ENCODE data around the gene ERFE. TPM values are rescaled to one million over a fixed set of nuclear protein-coding genes. Genes with fewer than 3 reads are reported as not detected.

Gene ERFE
- 0.43 TPM for polyA plus RNA-seq (2013, experiment 1 of 2)
- polyA plus RNA-seq (2013, experiment 2 of 2): 0.37 TPM

GRCh38 chr2:238158509-238159070 is at the start of gene ERFE:
Gene ERFE (plus strand): TSS chr2:238158970. CDS start chr2:238159008, 38 bp downstream.
- Histone ChIP-seq H3K4me1 (ENCODE audit: control insufficient read depth in 2 of 2, insufficient read depth in 1 of 2, low read depth in 1 of 2, low read length in 2 of 2) (peaks cover 6 to 9% of the 10 kb centered on the region in 2 donors), H4K91ac (ENCODE audit: low read depth, low read length, poor library complexity) (no peak within 1 kb of the TSS), H3K27me3 (ENCODE audit: control insufficient read depth in 3 of 3, insufficient read depth in 3 of 3, low read depth in 1 of 3, low read length in 3 of 3) (peaks cover 15 to 57% (median 18%) of the 10 kb centered on the region in 3 experiments), H3K23ac (ENCODE audit: low read depth, low read length, poor library complexity) (peak within 1 kb of the TSS; percentile 65), H2AK5ac (ENCODE audit: low read depth, low read length) (peak within 1 kb of the TSS; percentile 99), H3K36me3 (replicated peaks in 1 of 2; ENCODE audit: control insufficient read depth in 2 of 2, insufficient read depth in 2 of 2, low read length in 2 of 2) (no peaks in the 10 kb centered on the region), H3K4ac (ENCODE audit: low read length) (no peak within 1 kb of the TSS), H3K4me3 (ENCODE audit: low read length in 2 of 2) (peak within 1 kb of the TSS; percentile 40 to 74), H3K79me1 (ENCODE audit: low read depth, low read length) (peaks cover 3% of the 10 kb centered on the region), H2AFZ (ENCODE audit: low read length) (peak within 1 kb of the TSS; percentile 85), H3K9ac (ENCODE audit: low read depth, low read length, poor library complexity) (peak within 1 kb of the TSS; percentile 77), H2BK12ac (ENCODE audit: low read length) (peak within 1 kb of the TSS; percentile 75), H4K8ac (ENCODE audit: low read depth, low read length) (no peak within 1 kb of the TSS), H3K27ac (replicated peaks; ENCODE audit: low read length) (no peak within 1 kb of the TSS), H3K9me3 (replicated peaks in 1 of 2; ENCODE audit: control insufficient read depth in 2 of 2, insufficient read depth in 1 of 2, low read depth in 1 of 2, low read length in 2 of 2) (peaks cover 0 to 8% of the 10 kb centered on the region in 2 donors), H3K4me2 (ENCODE audit: insufficient read depth, low read length, poor library complexity, severe bottlenecking) (peak within 1 kb of the TSS; percentile 86), H2BK5ac (ENCODE audit: low read length) (no peak within 1 kb of the TSS), H2BK120ac (ENCODE audit: low read depth, low read length) (no peak within 1 kb of the TSS), H3K14ac (ENCODE audit: low read length) (peak within 1 kb of the TSS; percentile 82), H2BK15ac (ENCODE audit: low read length) (peak within 1 kb of the TSS; percentile 60), H3K18ac (ENCODE audit: low read length) (peak within 1 kb of the TSS; percentile 93)
- WGBS, 2 donors (ENCODE audit: extremely low coverage in 2 of 2, insufficient read length in 2 of 2, insufficient replicate concordance in 1 of 2): no CpG with 5 or more reads among the region's 61 CpGs
- peak; percentile 59 for DNase-seq (ENCODE audit: low spot score)

- Histone ChIP-seq H3K14ac (ENCODE audit: low read length) (peak overlapping the region; percentile 38), H2BK15ac (ENCODE audit: low read length) (no peak overlapping the region), H3K36me3 (replicated peaks in 1 of 2; ENCODE audit: control insufficient read depth in 2 of 2, insufficient read depth in 2 of 2, low read length in 2 of 2) (no peaks in the 10 kb centered on the region), H2AFZ (ENCODE audit: low read length) (no peak overlapping the region), H3K4me3 (ENCODE audit: low read length in 2 of 2) (no peak overlapping the region), H3K9me3 (replicated peaks in 1 of 2; ENCODE audit: control insufficient read depth in 2 of 2, insufficient read depth in 1 of 2, low read depth in 1 of 2, low read length in 2 of 2) (peaks cover 0 to 10% of the 10 kb centered on the region in 2 donors), H3K79me1 (ENCODE audit: low read depth, low read length) (peaks cover 3% of the 10 kb centered on the region), H4K91ac (ENCODE audit: low read depth, low read length, poor library complexity) (no peak overlapping the region), H3K4me2 (ENCODE audit: insufficient read depth, low read length, poor library complexity, severe bottlenecking) (no peak overlapping the region), H2BK12ac (ENCODE audit: low read length) (no peak overlapping the region), H2BK120ac (ENCODE audit: low read depth, low read length) (no peak overlapping the region), H3K18ac (ENCODE audit: low read length) (no peak overlapping the region), H3K27me3 (ENCODE audit: control insufficient read depth in 3 of 3, insufficient read depth in 3 of 3, low read depth in 1 of 3, low read length in 3 of 3) (peaks cover 0 to 11% (median 0%) of the 10 kb centered on the region in 3 experiments), H2BK5ac (ENCODE audit: low read length) (no peak overlapping the region), H3K23ac (ENCODE audit: low read depth, low read length, poor library complexity) (peak overlapping the region; percentile 75), H3K4ac (ENCODE audit: low read length) (no peak overlapping the region), H4K8ac (ENCODE audit: low read depth, low read length) (no peak overlapping the region), H3K27ac (replicated peaks; ENCODE audit: low read length) (no peak overlapping the region), H3K4me1 (ENCODE audit: control insufficient read depth in 2 of 2, insufficient read depth in 1 of 2, low read depth in 1 of 2, low read length in 2 of 2) (peaks cover 4 to 6% of the 10 kb centered on the region in 2 donors), H2AK5ac (ENCODE audit: low read depth, low read length) (peak overlapping the region; percentile 2), H3K9ac (ENCODE audit: low read depth, low read length, poor library complexity) (no peak overlapping the region)
- no peak for DNase-seq (ENCODE audit: low spot score)
- WGBS, 2 donors (ENCODE audit: extremely low coverage in 2 of 2, insufficient read length in 2 of 2, insufficient replicate concordance in 1 of 2): no CpG with 5 or more reads among the region's 13 CpGs
Observed at GRCh38 chr2:238113611-238114010, 45.2 kb upstream of the ERFE start.

GRCh38 chr2:238114331-238114841 is 44.4 kb upstream of the ERFE start:
- H3K27ac ChIP-seq (replicated peaks; ENCODE audit: low read length): no peak overlapping the region
- H2BK120ac ChIP-seq (ENCODE audit: low read depth, low read length): no peak overlapping the region
- H3K4me3 ChIP-seq (ENCODE audit: low read length in 2 of 2): no peak overlapping the region
- WGBS, 2 donors (ENCODE audit: extremely low coverage in 2 of 2, insufficient read length in 2 of 2, insufficient replicate concordance in 1 of 2): no CpG with 5 or more reads among the region's 16 CpGs
- DNase-seq (ENCODE audit: low spot score): no peak
- peak overlapping the region; percentile 82 for H3K14ac ChIP-seq (ENCODE audit: low read length)
- no peak overlapping the region for H4K8ac ChIP-seq (ENCODE audit: low read depth, low read length)
- H3K4me1 ChIP-seq (ENCODE audit: control insufficient read depth in 2 of 2, insufficient read depth in 1 of 2, low read depth in 1 of 2, low read length in 2 of 2): no peaks in the 10 kb centered on the region
- no peak overlapping the region for H3K4me2 ChIP-seq (ENCODE audit: insufficient read depth, low read length, poor library complexity, severe bottlenecking)
- no peaks in the 10 kb centered on the region for H3K36me3 ChIP-seq (replicated peaks in 1 of 2; ENCODE audit: control insufficient read depth in 2 of 2, insufficient read depth in 2 of 2, low read length in 2 of 2)
- H3K4ac ChIP-seq (ENCODE audit: low read length): no peak overlapping the region
- no peak overlapping the region for H2BK12ac ChIP-seq (ENCODE audit: low read length)
- H2BK5ac ChIP-seq (ENCODE audit: low read length): peak overlapping the region; percentile 53
- peaks cover 0 to 17% (median 0%) of the 10 kb centered on the region in 3 experiments for H3K27me3 ChIP-seq (ENCODE audit: control insufficient read depth in 3 of 3, insufficient read depth in 3 of 3, low read depth in 1 of 3, low read length in 3 of 3)
- peak overlapping the region; percentile 37 for H2BK15ac ChIP-seq (ENCODE audit: low read length)
- H2AK5ac ChIP-seq (ENCODE audit: low read depth, low read length): peak overlapping the region; percentile 81
- H3K9ac ChIP-seq (ENCODE audit: low read depth, low read length, poor library complexity): peak overlapping the region; percentile 21
- peaks cover 0 to 10% of the 10 kb centered on the region in 2 donors for H3K9me3 ChIP-seq (replicated peaks in 1 of 2; ENCODE audit: control insufficient read depth in 2 of 2, insufficient read depth in 1 of 2, low read depth in 1 of 2, low read length in 2 of 2)
- H3K79me1 ChIP-seq (ENCODE audit: low read depth, low read length): peaks cover 3% of the 10 kb centered on the region
- H2AFZ ChIP-seq (ENCODE audit: low read length): no peak overlapping the region
- H3K23ac ChIP-seq (ENCODE audit: low read depth, low read length, poor library complexity): no peak overlapping the region
- H4K91ac ChIP-seq (ENCODE audit: low read depth, low read length, poor library complexity): no peak overlapping the region
- H3K18ac ChIP-seq (ENCODE audit: low read length): peak overlapping the region; percentile 76

- no peak overlapping the region for H2BK120ac ChIP-seq (ENCODE audit: low read depth, low read length)
- no peaks in the 10 kb centered on the region for H3K36me3 ChIP-seq (replicated peaks in 1 of 2; ENCODE audit: control insufficient read depth in 2 of 2, insufficient read depth in 2 of 2, low read length in 2 of 2)
- H3K4me2 ChIP-seq (ENCODE audit: insufficient read depth, low read length, poor library complexity, severe bottlenecking): no peak overlapping the region
- H3K23ac ChIP-seq (ENCODE audit: low read depth, low read length, poor library complexity): peak overlapping the region; percentile 55
- no peak overlapping the region for H2AK5ac ChIP-seq (ENCODE audit: low read depth, low read length)
- H3K27me3 ChIP-seq (ENCODE audit: control insufficient read depth in 3 of 3, insufficient read depth in 3 of 3, low read depth in 1 of 3, low read length in 3 of 3): peaks cover 0 to 23% (median 0%) of the 10 kb centered on the region in 3 experiments
- peak overlapping the region; percentile 21 for H3K9ac ChIP-seq (ENCODE audit: low read depth, low read length, poor library complexity)
- H3K27ac ChIP-seq (replicated peaks; ENCODE audit: low read length): no peak overlapping the region
- no peak overlapping the region for H2BK12ac ChIP-seq (ENCODE audit: low read length)
- no peak overlapping the region for H3K4me3 ChIP-seq (ENCODE audit: low read length in 2 of 2)
- H3K4me1 ChIP-seq (ENCODE audit: control insufficient read depth in 2 of 2, insufficient read depth in 1 of 2, low read depth in 1 of 2, low read length in 2 of 2): peaks cover 0 to 2% of the 10 kb centered on the region in 2 donors
- H4K91ac ChIP-seq (ENCODE audit: low read depth, low read length, poor library complexity): peak overlapping the region; percentile 64
- no peak overlapping the region for H3K4ac ChIP-seq (ENCODE audit: low read length)
- peak overlapping the region; percentile 53 for H2BK5ac ChIP-seq (ENCODE audit: low read length)
- peak overlapping the region; percentile 82 for H3K14ac ChIP-seq (ENCODE audit: low read length)
- H3K9me3 ChIP-seq (replicated peaks in 1 of 2; ENCODE audit: control insufficient read depth in 2 of 2, insufficient read depth in 1 of 2, low read depth in 1 of 2, low read length in 2 of 2): peaks cover 0 to 10% of the 10 kb centered on the region in 2 donors
- H2AFZ ChIP-seq (ENCODE audit: low read length): no peak overlapping the region
- WGBS, 2 donors (ENCODE audit: extremely low coverage in 2 of 2, insufficient read length in 2 of 2, insufficient replicate concordance in 1 of 2): no CpG with 5 or more reads among the region's 32 CpGs
- no peak for DNase-seq (ENCODE audit: low spot score)
- peak overlapping the region; percentile 67 for H2BK15ac ChIP-seq (ENCODE audit: low read length)
- H3K79me1 ChIP-seq (ENCODE audit: low read depth, low read length): peaks cover 3% of the 10 kb centered on the region
- no peak overlapping the region for H4K8ac ChIP-seq (ENCODE audit: low read depth, low read length)
- H3K18ac ChIP-seq (ENCODE audit: low read length): peak overlapping the region; percentile 87
Observed at GRCh38 chr2:238114851-238115660, 43.7 kb upstream of the ERFE start.
